GM21576 (cell line): ENCODE measurements around the gene GNG13.
"Not testable (repeated sequence)": the region's sequence is repeated elsewhere in the genome, so short reads cannot be mapped to it uniquely, and the experiment has no call there.

Source experiments
- ATAC-seq: cut with Tn5 transposase; IDR thresholded peaks from one replicate; pipeline ENCODE4 v1.9.1; 2021; ENCODE audit warnings: mild to moderate bottlenecking, moderate library complexity; ENCODE audit not compliant: unreplicated experiment

The GNG13 gene

DNA sequence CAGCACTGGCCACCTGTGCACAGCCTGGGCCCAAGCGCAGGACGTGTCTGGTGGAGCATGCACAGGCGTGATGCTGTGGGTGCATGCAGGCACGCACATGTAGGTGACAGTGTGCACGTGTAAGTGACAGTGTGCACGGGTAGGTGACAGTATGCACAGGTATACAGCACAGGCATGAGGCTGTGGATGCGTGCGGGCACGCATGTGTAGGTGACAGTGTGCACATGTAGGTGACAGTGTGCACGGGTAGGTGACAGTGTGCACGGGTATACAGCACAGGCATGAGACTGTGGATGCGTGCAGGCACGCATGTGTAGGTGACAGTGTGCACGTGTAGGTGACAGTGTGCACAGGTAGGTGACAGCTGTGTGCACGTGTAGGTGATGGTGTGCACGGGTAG, 20.2 kb downstream of the GNG13 start:
- ATAC-seq: no peak

GRCh38 chr16:779561-779960, 21.0 kb downstream of the GNG13 start:
- ATAC-seq: no peak

DNA sequence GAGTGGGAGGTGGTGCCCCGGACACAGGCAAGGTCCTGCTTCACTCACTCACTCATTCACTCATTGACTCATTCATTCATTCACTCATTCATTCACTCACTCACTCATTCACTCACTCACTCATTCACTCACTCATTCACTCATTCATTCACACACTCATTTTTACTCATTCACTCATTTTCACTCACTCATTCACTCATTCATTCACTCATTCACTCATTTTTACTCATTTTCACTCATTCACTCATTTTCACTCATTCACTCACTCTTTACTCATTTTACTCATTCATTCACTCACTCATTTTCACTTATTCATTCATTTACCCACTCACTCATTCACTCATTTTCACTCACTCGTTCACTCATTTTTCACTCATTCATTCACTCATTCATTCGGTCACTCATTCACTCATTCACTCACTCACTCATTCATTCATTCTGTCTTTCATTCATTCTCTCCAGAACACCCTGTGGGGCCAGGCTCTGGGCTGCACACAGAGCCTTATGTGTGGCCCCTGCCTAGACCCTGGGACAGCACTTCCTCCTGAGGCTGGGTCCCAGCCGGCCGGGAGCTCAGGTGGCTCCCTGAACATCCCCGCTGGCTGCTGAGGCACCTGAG, 21.5 kb downstream of the GNG13 start:
- ATAC-seq: no peak

DNA sequence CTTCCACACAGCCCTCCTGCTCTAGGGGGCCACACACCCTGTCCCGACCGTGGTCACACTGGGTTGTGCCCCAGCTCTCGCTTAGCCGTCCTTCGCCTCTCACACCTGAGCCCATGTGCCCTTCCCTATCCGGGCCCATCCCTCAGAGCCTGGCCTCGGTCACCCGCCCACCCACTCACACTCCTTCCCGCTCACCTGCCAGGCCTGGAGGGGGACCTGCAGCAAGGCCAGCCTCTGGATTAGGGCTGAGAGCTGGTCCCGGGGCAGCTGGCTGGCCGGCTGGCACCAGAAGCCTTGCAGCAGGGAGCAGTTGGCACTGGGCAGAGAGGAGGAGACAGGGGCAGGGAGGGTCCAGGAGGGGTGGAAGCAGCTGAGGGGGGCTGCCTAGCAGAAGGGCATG, 22.1 kb downstream of the GNG13 start:
- no peak for ATAC-seq

GRCh38 chr16:777826-778225, 22.7 kb downstream of the GNG13 start:
- ATAC-seq: no peak

DNA sequence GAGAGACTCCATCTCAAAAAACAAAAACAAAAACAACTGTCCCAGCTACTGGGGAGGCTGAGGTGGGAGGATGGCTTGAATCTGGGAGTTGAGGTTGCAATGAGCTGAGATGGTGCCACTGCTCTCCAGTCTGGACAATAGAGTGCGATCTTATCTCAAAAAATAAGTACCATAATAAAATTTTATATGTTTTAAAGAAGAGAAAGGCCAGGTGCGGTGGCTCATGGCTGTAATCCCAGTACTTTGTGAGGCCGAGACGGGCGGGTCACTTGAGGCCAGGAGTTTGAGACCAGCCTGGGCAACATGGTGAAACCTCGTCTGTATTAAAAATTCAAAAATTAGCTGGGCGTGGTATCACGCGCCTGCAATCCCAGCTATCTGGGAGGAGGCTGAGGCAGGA, 23.7 kb downstream of the GNG13 start:
- ATAC-seq: no peak

DNA sequence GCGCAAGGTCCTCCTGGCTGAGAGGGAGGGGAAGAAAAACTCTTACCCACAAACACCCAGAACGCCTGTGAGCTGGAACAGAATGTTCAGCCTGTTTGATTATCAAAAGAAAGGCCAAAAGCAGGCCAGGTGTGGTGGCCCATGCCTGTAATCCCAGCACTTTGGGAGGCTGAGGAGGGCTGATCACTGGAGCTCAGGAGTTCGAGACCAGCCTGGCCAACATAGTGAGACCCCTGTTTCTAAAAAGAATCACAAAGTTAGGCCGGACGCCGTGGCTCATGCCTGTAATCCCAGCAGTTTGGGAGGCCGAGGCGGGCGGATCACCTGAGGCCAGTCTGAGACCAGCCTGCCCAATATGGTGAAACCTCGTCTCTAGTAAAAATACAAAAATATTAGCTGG, 24.2 kb downstream of the GNG13 start:
- not testable (repeated sequence) for ATAC-seq

- ATAC-seq: no peak
Measured at GRCh38 chr16:775236-775796, 25.2 kb downstream of the GNG13 start.

DNA sequence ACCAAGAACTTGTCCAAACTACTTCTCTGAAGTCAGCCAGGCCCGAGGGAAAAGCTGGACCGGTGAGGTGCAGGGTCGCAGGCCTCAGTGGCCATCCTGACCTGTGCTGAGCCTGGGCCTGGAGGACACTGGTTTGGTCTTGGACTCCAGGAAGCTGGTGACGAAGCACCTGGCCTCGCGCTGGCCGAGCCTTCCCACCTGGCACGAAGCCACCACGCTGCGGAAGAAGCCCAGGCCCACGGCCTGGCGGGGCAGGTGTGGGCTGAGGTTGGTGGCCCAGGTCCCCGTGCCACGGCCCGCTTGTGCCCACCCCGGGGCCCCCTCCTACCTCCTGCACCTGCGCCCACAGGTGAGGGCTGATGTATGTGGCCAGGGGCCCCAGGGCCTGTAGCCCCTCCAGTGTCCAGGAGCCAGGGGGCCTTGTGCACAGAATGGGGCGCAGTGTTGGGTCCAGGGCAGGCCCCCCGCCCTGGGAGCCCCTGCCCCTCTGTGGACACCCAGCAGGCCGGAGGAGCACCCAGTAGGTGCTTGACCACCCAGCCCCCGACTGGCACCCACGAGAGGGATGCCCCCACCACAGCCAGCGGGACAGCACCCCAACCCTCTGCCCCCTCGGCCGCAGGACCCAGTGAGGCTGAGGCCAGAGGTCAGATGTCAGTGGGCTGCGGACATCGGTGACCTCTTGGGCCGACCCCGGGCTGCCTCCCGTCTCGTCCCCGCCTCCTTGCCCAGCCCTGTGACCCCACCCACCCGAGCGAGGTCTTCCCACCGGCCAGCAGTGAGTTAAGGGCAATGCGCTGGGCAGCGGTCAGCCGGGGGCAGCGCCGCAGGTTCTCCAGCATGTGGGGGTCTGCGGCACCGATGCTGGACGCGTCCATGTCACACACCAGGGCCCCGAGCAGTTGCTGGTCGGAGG, 26.2 kb downstream of the GNG13 start:
- no peak for ATAC-seq

- ATAC-seq: no peak
Measured at GRCh38 chr16:772959-773358, 27.6 kb downstream of the GNG13 start.

GRCh38 chr16:770411-770810, 30.1 kb downstream of the GNG13 start:
- ATAC-seq: no peak

DNA sequence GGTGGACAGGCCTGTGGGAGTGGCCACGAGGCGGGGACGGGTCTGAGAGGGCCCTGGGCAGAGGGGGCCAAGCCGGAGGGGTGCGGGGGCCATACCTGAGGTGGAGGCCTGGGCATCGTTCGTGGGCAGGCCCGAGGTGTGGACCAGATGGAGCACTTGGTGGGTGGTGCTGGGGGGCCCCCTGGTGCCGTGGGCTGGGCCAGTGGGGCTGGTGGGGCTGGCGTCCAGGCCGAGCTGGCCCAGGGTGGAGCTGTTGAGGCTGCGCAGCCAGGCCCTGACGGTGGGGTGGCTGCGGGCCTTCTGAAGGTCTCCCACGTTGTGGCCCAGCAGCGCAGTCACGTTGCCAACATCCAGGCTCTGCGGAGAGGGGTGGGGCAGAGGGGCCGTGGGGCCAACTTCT, 30.6 kb downstream of the GNG13 start:
- ATAC-seq: no peak

DNA sequence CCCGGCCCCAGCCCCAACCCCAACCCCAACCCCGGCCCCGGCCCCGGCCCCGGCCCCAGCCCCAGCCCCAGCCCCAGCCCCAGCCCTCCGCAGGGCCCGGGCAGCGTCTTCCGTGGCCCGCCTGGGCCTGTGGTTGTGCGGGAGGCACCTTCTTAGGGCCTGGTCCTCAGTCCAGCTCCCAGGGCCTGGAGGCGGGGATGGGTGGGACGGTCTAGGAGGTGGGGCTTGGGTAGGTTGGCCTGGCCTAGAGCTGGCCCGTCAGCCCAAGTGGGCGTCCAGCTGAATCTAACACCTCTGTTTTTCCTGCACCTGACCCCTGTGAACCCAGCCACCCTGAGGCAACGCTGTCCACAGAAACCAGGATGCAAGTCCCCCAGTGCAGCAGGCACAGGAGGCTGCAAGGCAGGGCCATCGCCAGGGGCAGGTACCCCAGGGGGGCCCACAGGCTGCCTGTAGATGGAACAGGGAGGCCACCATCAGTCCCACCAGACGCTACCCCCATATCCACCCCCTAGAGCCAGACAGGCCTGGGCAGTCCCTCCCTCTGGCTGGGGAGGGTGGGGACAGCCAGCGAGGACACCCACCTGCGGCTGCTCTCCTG, 31.2 kb downstream of the GNG13 start:
- ATAC-seq: no peak

- no peak for ATAC-seq
Measured at GRCh38 chr16:768428-768827, 32.1 kb downstream of the GNG13 start.

GRCh38 chr16:767743-768235, 32.7 kb downstream of the GNG13 start:
- no peak for ATAC-seq

GRCh38 chr16:766820-767640, 33.5 kb downstream of the GNG13 start:
- no peak for ATAC-seq

- no peak for ATAC-seq
Measured at GRCh38 chr16:766008-766819, 34.3 kb downstream of the GNG13 start.

DNA sequence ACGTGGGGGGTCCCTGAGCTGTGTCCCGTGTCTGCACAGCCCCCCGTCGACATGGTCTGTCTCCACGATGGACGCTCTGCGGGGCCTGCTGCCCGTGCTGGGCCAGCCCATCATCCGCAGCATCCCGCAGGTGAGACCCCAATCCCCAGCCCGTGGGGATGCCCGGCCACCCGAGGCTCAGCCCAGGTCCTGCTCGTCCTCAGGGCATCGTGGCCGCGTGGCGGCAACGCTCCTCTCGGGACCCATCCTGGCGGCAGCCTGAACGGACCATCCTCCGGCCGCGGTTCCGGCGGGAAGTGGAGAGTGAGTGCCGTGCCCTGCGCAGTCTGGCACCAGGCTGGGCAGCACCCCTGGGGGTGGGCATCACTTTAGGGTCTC, 35.1 kb downstream of the GNG13 start:
- ATAC-seq: no peak

DNA sequence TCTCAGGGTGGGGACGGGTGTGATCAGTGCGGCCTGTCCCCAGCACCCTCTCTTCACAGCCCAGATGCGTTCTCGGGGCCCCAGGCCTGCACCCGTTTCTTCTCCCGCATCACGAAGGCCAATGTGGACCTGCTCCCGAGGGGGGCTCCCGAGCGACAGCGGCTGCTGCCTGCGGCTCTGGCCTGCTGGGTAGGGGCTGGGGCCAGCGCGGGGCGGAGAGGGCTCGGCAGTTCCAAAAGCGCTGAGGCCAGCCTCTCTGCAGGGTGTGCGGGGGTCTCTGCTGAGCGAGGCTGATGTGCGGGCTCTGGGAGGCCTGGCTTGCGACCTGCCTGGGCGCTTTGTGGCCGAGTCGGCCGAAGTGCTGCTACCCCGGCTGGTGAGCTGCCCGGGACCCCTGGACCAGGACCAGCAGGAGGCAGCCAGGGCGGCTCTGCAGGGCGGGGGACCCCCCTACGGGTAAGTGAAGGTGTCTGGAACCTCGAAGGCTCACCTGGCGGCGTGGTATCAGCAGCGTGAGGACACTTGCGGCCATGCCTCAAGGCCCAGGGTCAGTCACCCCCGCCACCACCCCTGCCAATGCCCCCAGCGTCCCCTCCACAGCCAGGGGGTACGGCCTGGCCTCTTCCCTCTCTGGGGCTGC, 35.6 kb downstream of the GNG13 start:
- ATAC-seq: no peak
